SK-N-MC (cell line): ENCODE results near the gene MGMT.

Experiments used
- EZH2 ChIP-seq: fragments of 200-600 bp; sonication (generic); IDR thresholded peaks from one replicate; pipeline ENCODE4 v1.6.1; 2017; ENCODE audit warnings: antibody characterized with exemption
- FOXP2 ChIP-seq: optimal IDR thresholded peaks from 2 replicates; pipeline ENCODE3; 2011; ENCODE audit warnings: mild to moderate bottlenecking, moderate library complexity; ENCODE audit not compliant: insufficient read depth; ENCODE audit errors: extremely low read length, control extremely low read depth
- POLR2AphosphoS5 ChIP-seq: IDR thresholded peaks from 2 replicates; pipeline ENCODE4 v1.6.1; 2012; ENCODE audit warnings: mild to moderate bottlenecking, low read depth, low read length, borderline replicate concordance

GRCh38 chr10:129562487-129562886, 95.4 kb downstream of the MGMT start:
- TF ChIP-seq EZH2: no peak
- no peak for TF ChIP-seq POLR2AphosphoS5
- TF ChIP-seq FOXP2: no peak
